Activated CD4-positive, alpha-beta T cell treated with anti-CD3 and anti-CD28 coated beads for 1 hour (primary cell): ENCODE results near the gene PLEKHA3.
"Not testable (repeated sequence)": the region's sequence is repeated elsewhere in the genome, so short reads cannot be mapped to it uniquely, and the experiment has no call there.

ENCODE experiments used
- DNase-seq: peaks from one replicate; pipeline ENCODE4 v3.0.0-alpha.2; 2020

Gene PLEKHA3

GRCh38 chr2:178479275-178479616 is 1.0 kb upstream of the PLEKHA3 start:
- DNase-seq, result no peak

- no peak for DNase-seq
These were observed 465 bp upstream of the PLEKHA3 start for GRCh38 chr2:178479758-178480226.

GRCh38 chr2:178482437-178482836 is 2.2 kb downstream of the PLEKHA3 start:
- DNase-seq, result no peak

- no peak for DNase-seq
These were observed 4.2 kb downstream of the PLEKHA3 start for GRCh38 chr2:178484245-178485041.

- no peak for DNase-seq
These were observed 5.1 kb downstream of the PLEKHA3 start for GRCh38 chr2:178485356-178485755.

GRCh38 chr2:178491612-178492011 is 11.4 kb downstream of the PLEKHA3 start:
- no peak for DNase-seq

- no peak for DNase-seq
These were observed 15.8 kb downstream of the PLEKHA3 start for GRCh38 chr2:178496049-178496448.

- no peak for DNase-seq
These were observed 17.9 kb downstream of the PLEKHA3 start for GRCh38 chr2:178498137-178498536.

GRCh38 chr2:178499640-178500039 is 19.4 kb downstream of the PLEKHA3 start:
- no peak for DNase-seq

- DNase-seq, result no peak
These were observed 22.5 kb downstream of the PLEKHA3 start for GRCh38 chr2:178502751-178503150.

- no peak for DNase-seq
These were observed 25.8 kb downstream of the PLEKHA3 start for GRCh38 chr2:178506101-178506500.

- DNase-seq, result no peak
These were observed 26.3 kb downstream of the PLEKHA3 start for GRCh38 chr2:178506524-178506923.

- DNase-seq, result no peak
These were observed 26.7 kb downstream of the PLEKHA3 start for GRCh38 chr2:178506949-178507348.

GRCh38 chr2:178508646-178509045 is 28.4 kb downstream of the PLEKHA3 start:
- DNase-seq, result no peak

- DNase-seq, result no peak
These were observed 30.1 kb downstream of the PLEKHA3 start for GRCh38 chr2:178510384-178510783.

- DNase-seq, result no peak
These were observed 32.2 kb downstream of the PLEKHA3 start for GRCh38 chr2:178512484-178512883.

- no peak for DNase-seq
These were observed 33.6 kb downstream of the PLEKHA3 start for GRCh38 chr2:178513876-178514275.

GRCh38 chr2:178514664-178515063 is 34.4 kb downstream of the PLEKHA3 start:
- DNase-seq, result no peak

- no peak for DNase-seq
These were observed 37.2 kb downstream of the PLEKHA3 start for GRCh38 chr2:178517496-178517895.

GRCh38 chr2:178521304-178522150 is 41.3 kb downstream of the PLEKHA3 start:
- DNase-seq, result no peak

GRCh38 chr2:178522950-178523595 is 42.8 kb downstream of the PLEKHA3 start:
- DNase-seq, result peak; percentile 65

GRCh38 chr2:178523596-178524134 is 43.4 kb downstream of the PLEKHA3 start:
- no peak for DNase-seq

GRCh38 chr2:178525010-178525409 is 44.8 kb downstream of the PLEKHA3 start:
- DNase-seq, result not testable (repeated sequence)
